ENCODE results near the gene FHDC1.
"Not testable (repeated sequence)": the region's sequence is repeated elsewhere in the genome, so short reads cannot be mapped to it uniquely, and the experiment has no call there.

The FHDC1 gene, protein sequence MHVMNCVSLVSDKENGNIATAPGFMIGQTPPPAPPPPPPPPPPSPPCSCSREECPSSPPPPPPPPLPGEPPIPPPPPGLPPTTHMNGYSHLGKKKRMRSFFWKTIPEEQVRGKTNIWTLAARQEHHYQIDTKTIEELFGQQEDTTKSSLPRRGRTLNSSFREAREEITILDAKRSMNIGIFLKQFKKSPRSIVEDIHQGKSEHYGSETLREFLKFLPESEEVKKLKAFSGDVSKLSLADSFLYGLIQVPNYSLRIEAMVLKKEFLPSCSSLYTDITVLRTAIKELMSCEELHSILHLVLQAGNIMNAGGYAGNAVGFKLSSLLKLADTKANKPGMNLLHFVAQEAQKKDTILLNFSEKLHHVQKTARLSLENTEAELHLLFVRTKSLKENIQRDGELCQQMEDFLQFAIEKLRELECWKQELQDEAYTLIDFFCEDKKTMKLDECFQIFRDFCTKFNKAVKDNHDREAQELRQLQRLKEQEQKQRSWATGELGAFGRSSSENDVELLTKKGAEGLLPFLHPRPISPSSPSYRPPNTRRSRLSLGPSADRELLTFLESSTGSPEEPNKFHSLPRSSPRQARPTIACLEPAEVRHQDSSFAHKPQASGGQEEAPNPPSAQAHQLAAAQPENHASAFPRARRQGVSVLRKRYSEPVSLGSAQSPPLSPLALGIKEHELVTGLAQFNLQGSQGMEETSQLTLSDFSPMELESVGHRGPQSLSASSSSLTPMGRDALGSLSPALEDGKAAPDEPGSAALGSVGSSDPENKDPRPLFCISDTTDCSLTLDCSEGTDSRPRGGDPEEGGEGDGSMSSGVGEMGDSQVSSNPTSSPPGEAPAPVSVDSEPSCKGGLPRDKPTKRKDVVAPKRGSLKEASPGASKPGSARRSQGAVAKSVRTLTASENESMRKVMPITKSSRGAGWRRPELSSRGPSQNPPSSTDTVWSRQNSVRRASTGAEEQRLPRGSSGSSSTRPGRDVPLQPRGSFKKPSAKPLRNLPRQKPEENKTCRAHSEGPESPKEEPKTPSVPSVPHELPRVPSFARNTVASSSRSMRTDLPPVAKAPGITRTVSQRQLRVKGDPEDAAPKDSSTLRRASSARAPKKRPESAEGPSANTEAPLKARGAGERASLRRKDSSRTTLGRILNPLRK

DNA sequence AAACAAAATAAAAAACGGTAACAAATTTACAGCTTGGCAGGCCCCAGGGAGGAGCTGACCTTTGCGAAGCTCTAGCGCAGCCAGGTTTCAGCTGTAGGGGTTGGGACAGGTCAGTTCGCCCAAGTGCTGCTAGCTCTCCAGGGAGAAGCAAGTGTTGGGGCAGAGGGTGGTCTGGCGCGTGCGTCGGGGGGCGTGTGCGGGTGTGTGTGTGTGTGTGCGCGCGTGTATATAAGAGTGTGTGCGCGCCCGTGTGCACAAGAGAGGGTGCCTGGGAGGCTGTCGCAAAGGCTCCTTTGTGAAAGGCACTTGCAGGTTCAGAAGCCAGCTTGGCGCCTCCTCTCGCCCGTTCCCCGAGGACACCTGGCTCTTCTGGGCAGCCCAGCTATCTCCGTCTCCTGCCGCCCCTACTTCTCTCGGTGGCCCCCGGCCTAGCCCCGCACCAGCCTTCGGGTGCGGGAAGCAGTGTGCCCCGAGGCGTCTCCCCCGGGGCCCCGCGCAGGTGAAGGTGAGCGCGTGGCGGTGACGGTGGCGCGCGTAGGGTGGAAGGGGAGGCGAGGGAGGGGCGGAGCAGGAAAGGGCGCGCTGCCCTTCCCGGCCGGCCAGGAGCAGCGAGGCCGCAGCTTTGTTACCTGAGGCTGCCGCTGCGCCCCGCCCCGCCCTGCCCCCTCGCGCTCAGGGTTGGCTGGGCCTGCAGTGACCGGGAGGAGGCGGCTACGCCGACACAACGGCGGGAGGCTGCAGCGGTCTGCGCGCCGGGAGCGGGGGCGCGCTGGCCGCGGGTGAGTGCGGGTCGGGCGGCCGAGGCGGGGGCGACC, at the start of gene FHDC1:
Gene FHDC1, plus strand, starts transcription at position 693 of the 815 bp plus-strand sequence. CDS start 6,735 bp downstream, outside the sequence.
- no peaks in the 10 kb centered on the region for H3K36me3 ChIP-seq (ENCODE audit: control insufficient read depth, insufficient read depth, low read length, severe bottlenecking)
- peaks cover 3% of the 10 kb centered on the region for H3K4me1 ChIP-seq (ENCODE audit: control insufficient read depth, insufficient read depth, low read length)
- H3K27me3 ChIP-seq (replicated peaks; ENCODE audit: control insufficient read depth, insufficient read depth, low read length): peaks cover 24% of the 10 kb centered on the region
- H3K9me3 ChIP-seq (ENCODE audit: control insufficient read depth, low read length): no peaks in the 10 kb centered on the region
- peak within 1 kb of the TSS; percentile 15 for H3K9ac ChIP-seq (ENCODE audit: low read length)
- DNase-seq (ENCODE audit: low read depth): peak; percentile 61
- peak within 1 kb of the TSS; percentile 76 for H3K4me3 ChIP-seq (ENCODE audit: low read length)

DNA sequence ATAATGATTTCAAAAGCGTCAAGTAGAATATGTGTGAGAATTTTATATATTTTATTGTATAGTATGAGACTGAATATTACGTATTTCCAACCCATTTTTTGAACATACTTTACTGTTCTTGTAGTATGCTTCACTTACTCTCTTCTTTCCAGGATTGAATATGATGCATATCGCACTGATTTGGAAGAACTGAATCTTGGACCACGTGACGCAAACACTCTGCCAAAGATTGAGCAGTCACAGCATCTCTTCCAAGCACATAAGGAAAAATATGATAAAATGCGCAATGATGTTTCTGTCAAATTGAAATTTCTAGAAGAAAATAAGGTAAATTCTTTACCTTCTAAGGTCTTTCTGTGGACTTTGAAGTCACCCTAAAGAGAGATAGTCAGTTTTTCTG, 48.1 kb upstream of the FHDC1 start:
- Histone ChIP-seq H3K36me3 (ENCODE audit: control insufficient read depth, insufficient read depth, low read length, severe bottlenecking) (peaks cover 36% of the 10 kb centered on the region), H3K4me1 (ENCODE audit: control insufficient read depth, insufficient read depth, low read length) (no peaks in the 10 kb centered on the region), H3K9ac (ENCODE audit: low read length) (no peak overlapping the region), H3K27me3 (replicated peaks; ENCODE audit: control insufficient read depth, insufficient read depth, low read length) (no peaks in the 10 kb centered on the region), H3K4me3 (ENCODE audit: low read length) (no peak overlapping the region), H3K9me3 (ENCODE audit: control insufficient read depth, low read length) (no peaks in the 10 kb centered on the region)
- no peak for DNase-seq (ENCODE audit: low read depth)

DNA sequence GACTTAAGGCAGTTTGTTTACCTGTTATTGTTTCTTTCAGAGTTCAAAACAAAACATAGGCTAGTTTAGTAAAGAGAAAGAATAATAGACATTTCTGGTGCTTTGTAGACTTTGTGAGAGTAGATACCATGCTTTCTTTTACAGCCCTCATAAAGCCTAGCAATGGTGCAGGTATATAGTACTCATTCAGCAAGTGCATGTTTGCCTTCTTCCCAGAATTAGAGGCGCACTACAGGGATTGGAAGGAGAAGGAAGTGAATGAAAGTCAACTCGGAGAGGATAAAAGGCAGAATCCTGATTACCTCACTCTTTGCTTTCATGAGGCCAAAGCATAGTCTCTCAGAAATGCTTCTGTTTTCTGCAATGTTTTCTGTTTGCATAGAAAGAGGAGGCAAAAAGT, 43.1 kb upstream of the FHDC1 start:
- H3K4me1 ChIP-seq (ENCODE audit: control insufficient read depth, insufficient read depth, low read length): peaks cover 13% of the 10 kb centered on the region
- H3K27me3 ChIP-seq (replicated peaks; ENCODE audit: control insufficient read depth, insufficient read depth, low read length): no peaks in the 10 kb centered on the region
- H3K4me3 ChIP-seq (ENCODE audit: low read length): no peak overlapping the region
- H3K9me3 ChIP-seq (ENCODE audit: control insufficient read depth, low read length): no peaks in the 10 kb centered on the region
- peaks cover 20% of the 10 kb centered on the region for H3K36me3 ChIP-seq (ENCODE audit: control insufficient read depth, insufficient read depth, low read length, severe bottlenecking)
- H3K9ac ChIP-seq (ENCODE audit: low read length): no peak overlapping the region
- no peak for DNase-seq (ENCODE audit: low read depth)

DNA sequence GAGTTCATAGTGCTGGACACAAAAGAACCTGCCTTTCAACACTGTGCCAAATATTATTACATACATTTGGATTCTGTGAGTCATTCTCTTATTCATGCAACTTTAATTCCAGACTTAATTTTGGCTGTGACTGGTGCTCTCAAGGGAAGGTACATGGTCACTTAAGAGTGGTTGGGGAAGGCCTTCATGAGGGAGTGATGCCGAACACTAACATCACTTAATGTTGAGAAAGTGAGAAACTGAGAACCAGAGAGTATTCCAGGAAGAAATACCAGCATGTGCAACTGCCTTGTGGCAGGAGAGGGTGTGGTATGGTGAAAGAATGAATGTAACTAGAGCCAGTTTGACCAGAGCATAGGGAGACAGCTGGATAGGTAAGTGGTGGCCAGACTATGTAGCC, 41.5 kb upstream of the FHDC1 start:
- Histone ChIP-seq H3K9ac (ENCODE audit: low read length) (no peak overlapping the region), H3K4me1 (ENCODE audit: control insufficient read depth, insufficient read depth, low read length) (peaks cover 13% of the 10 kb centered on the region), H3K36me3 (ENCODE audit: control insufficient read depth, insufficient read depth, low read length, severe bottlenecking) (peaks cover 11% of the 10 kb centered on the region), H3K4me3 (ENCODE audit: low read length) (no peak overlapping the region), H3K9me3 (ENCODE audit: control insufficient read depth, low read length) (no peaks in the 10 kb centered on the region), H3K27me3 (replicated peaks; ENCODE audit: control insufficient read depth, insufficient read depth, low read length) (no peaks in the 10 kb centered on the region)
- peak; percentile 75 for DNase-seq (ENCODE audit: low read depth)

DNA sequence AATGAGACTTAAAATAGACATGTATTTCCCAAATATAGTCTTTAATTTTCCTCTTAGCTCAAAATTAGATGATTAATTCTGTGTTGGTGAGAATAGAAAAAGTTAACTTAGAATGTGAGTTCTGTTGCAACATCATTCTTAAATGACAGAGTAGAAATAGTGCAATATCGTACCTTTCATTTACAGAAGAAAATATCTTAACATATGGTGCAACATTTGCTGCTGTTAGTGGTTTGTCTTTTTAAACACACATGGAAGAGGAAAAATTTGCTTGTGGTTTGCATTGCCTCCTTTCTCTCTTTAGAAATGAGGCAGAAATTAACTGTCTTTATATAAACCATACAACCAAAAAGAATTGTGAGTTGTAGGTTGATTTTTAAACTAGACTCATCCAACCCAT, 39.3 kb upstream of the FHDC1 start:
- Histone ChIP-seq H3K36me3 (ENCODE audit: control insufficient read depth, insufficient read depth, low read length, severe bottlenecking) (peaks cover 6% of the 10 kb centered on the region), H3K4me1 (ENCODE audit: control insufficient read depth, insufficient read depth, low read length) (peaks cover 13% of the 10 kb centered on the region), H3K9me3 (ENCODE audit: control insufficient read depth, low read length) (no peaks in the 10 kb centered on the region), H3K9ac (ENCODE audit: low read length) (no peak overlapping the region), H3K4me3 (ENCODE audit: low read length) (no peak overlapping the region), H3K27me3 (replicated peaks; ENCODE audit: control insufficient read depth, insufficient read depth, low read length) (no peaks in the 10 kb centered on the region)
- DNase-seq (ENCODE audit: low read depth): peak; percentile 81

DNA sequence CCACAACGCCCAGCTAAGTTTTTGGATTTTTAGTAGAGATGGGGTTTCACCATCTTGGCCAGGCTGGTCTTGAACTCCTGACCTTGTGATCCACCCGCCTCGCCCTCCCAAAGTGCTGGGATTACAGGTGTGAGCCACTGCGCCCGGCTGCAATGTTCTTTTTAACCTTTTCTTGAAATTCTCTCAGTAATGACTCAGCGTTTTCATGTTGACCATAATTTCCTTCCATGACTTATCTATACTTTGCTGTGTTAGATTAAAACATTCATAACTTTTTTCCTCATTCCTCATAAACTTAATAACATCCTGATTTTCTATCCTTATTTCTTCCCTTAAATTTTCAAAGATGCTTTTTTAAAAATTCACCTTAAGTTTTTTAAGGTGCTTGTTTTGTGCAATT, 38.0 kb upstream of the FHDC1 start:
- not testable (repeated sequence) for DNase-seq (ENCODE audit: low read depth); H3K27me3 ChIP-seq (replicated peaks; ENCODE audit: control insufficient read depth, insufficient read depth, low read length); H3K4me3 ChIP-seq (ENCODE audit: low read length); H3K36me3 ChIP-seq (ENCODE audit: control insufficient read depth, insufficient read depth, low read length, severe bottlenecking); H3K9me3 ChIP-seq (ENCODE audit: control insufficient read depth, low read length); H3K9ac ChIP-seq (ENCODE audit: low read length)
- peaks cover 13% of the 10 kb centered on the region for H3K4me1 ChIP-seq (ENCODE audit: control insufficient read depth, insufficient read depth, low read length)

DNA sequence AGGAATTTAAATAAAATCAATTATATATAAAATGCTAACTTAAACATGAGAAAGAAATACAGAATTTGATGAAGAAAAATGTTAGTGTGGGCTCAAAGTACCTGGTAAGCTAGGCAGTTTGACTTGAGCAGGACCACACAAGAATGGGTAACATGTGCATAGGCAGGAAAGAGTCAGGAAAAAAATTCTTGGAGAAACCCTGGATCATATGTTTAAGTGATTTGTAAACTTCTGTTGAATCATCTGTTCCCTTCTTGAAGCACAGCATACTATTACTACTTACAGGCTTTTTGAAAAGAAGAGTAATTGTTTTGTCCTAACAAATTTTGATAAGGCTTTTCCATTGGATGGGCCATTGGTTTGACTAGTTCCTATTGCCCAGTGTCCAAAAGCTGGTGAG, 37.5 kb upstream of the FHDC1 start:
- no peaks in the 10 kb centered on the region for H3K9me3 ChIP-seq (ENCODE audit: control insufficient read depth, low read length)
- DNase-seq (ENCODE audit: low read depth): no peak
- no peaks in the 10 kb centered on the region for H3K27me3 ChIP-seq (replicated peaks; ENCODE audit: control insufficient read depth, insufficient read depth, low read length)
- H3K4me3 ChIP-seq (ENCODE audit: low read length): no peak overlapping the region
- H3K9ac ChIP-seq (ENCODE audit: low read length): no peak overlapping the region
- H3K36me3 ChIP-seq (ENCODE audit: control insufficient read depth, insufficient read depth, low read length, severe bottlenecking): no peaks in the 10 kb centered on the region
- peaks cover 13% of the 10 kb centered on the region for H3K4me1 ChIP-seq (ENCODE audit: control insufficient read depth, insufficient read depth, low read length)

DNA sequence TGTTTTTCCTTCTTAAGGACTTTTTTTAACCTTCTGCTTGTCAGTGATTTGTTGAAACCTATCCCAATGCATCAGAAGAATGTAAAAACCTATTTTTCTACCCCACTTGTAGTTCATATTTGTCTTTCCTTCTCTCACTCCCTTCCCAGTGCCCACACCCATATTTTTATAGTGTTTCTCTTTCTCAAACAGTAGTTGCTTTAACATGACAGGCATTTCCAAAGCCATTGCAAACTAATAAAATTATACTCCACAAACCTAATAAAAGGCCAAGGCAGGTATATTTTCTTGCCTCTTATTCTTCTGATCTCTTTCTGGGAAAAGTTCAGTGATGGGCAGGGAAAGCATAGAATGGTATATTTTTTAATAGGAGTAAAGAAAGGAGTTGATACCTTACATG, 35.7 kb upstream of the FHDC1 start:
- Histone ChIP-seq H3K27me3 (replicated peaks; ENCODE audit: control insufficient read depth, insufficient read depth, low read length) (no peaks in the 10 kb centered on the region), H3K9me3 (ENCODE audit: control insufficient read depth, low read length) (no peaks in the 10 kb centered on the region), H3K36me3 (ENCODE audit: control insufficient read depth, insufficient read depth, low read length, severe bottlenecking) (no peaks in the 10 kb centered on the region), H3K4me3 (ENCODE audit: low read length) (no peak overlapping the region), H3K9ac (ENCODE audit: low read length) (no peak overlapping the region), H3K4me1 (ENCODE audit: control insufficient read depth, insufficient read depth, low read length) (peaks cover 4% of the 10 kb centered on the region)
- DNase-seq (ENCODE audit: low read depth): no peak

DNA sequence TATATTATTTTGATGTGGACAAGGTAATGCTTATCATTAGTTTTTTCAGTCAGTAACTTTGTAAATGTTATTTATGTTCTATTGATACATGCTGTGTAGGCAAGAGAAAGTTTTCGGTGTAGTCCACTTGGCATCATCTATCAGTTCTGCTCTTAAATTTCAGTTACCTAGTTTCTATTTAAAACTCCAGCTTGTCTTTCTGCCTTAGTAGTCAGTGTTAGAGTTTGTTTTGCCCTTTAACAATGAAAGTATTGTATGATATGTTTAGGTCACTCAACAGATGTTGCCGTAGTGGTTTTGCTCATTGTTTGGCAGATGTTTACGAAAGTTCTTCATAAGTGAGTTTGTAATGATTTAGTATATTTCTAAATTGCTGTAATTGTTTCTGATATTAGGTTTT, 34.9 kb upstream of the FHDC1 start:
- Histone ChIP-seq H3K27me3 (replicated peaks; ENCODE audit: control insufficient read depth, insufficient read depth, low read length) (no peaks in the 10 kb centered on the region), H3K9me3 (ENCODE audit: control insufficient read depth, low read length) (no peaks in the 10 kb centered on the region), H3K36me3 (ENCODE audit: control insufficient read depth, insufficient read depth, low read length, severe bottlenecking) (no peaks in the 10 kb centered on the region), H3K4me1 (ENCODE audit: control insufficient read depth, insufficient read depth, low read length) (peaks cover 4% of the 10 kb centered on the region), H3K9ac (ENCODE audit: low read length) (no peak overlapping the region), H3K4me3 (ENCODE audit: low read length) (no peak overlapping the region)
- DNase-seq (ENCODE audit: low read depth): no peak

DNA sequence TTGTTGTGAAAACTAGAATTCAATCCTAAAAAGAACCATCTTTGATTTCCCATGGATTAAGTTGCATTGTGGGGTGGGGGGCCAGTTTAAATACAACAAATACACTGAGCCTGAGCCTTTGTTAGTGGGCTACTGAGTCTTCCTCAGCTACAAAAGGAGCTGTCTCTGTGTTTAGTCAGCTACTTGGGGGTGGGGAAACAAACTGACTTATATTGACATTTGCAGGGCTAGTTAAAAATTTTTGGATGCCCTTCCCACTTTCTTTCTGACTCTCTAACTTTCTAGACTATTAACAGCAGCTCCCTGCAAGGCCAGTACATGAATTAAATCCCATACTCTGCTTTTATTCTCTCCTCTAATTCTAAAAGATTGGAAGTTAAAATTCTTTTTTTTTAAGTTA, 32.5 kb upstream of the FHDC1 start:
- Histone ChIP-seq H3K36me3 (ENCODE audit: control insufficient read depth, insufficient read depth, low read length, severe bottlenecking) (peaks cover 7% of the 10 kb centered on the region), H3K27me3 (replicated peaks; ENCODE audit: control insufficient read depth, insufficient read depth, low read length) (no peaks in the 10 kb centered on the region), H3K9ac (ENCODE audit: low read length) (no peak overlapping the region), H3K4me1 (ENCODE audit: control insufficient read depth, insufficient read depth, low read length) (no peaks in the 10 kb centered on the region), H3K4me3 (ENCODE audit: low read length) (no peak overlapping the region), H3K9me3 (ENCODE audit: control insufficient read depth, low read length) (no peaks in the 10 kb centered on the region)
- DNase-seq (ENCODE audit: low read depth): no peak

All from adipocyte (in vitro differentiated cells).